Measurements from ENCODE around the gene WASF3.

- TF ChIP-seq TAF15 (IDR thresholded peaks at IDR 0.05; ENCODE audit: low read depth, low read length, poor library complexity, severe bottlenecking) (no peak), MED13 (CRISPR knock-in tag; IDR thresholded peaks at IDR 0.05) (no peak), RFX5 (IDR thresholded peaks at IDR 0.05; ENCODE audit: low read depth, low read length) (no peak), ZNF362 (CRISPR knock-in tag; IDR thresholded peaks at IDR 0.05; ENCODE audit: borderline replicate concordance) (no peak), ZNF570 (CRISPR knock-in tag; IDR thresholded peaks at IDR 0.05; ENCODE audit: borderline replicate concordance) (no peak), NBN (conservative IDR thresholded peaks at IDR 0.05) (no peak), ZNF326 (CRISPR knock-in tag; IDR thresholded peaks at IDR 0.05; ENCODE audit: borderline replicate concordance) (no peak), ATF2 (CRISPR knock-in tag; IDR thresholded peaks at IDR 0.05) (no peak), ZNF549 (CRISPR knock-in tag; IDR thresholded peaks at IDR 0.05) (no peak), POLR2AphosphoS5 (IDR thresholded peaks at IDR 0.05; ENCODE audit: low read depth, low read length) (no peak)
- TF ChIP-seq, protein P1, sequence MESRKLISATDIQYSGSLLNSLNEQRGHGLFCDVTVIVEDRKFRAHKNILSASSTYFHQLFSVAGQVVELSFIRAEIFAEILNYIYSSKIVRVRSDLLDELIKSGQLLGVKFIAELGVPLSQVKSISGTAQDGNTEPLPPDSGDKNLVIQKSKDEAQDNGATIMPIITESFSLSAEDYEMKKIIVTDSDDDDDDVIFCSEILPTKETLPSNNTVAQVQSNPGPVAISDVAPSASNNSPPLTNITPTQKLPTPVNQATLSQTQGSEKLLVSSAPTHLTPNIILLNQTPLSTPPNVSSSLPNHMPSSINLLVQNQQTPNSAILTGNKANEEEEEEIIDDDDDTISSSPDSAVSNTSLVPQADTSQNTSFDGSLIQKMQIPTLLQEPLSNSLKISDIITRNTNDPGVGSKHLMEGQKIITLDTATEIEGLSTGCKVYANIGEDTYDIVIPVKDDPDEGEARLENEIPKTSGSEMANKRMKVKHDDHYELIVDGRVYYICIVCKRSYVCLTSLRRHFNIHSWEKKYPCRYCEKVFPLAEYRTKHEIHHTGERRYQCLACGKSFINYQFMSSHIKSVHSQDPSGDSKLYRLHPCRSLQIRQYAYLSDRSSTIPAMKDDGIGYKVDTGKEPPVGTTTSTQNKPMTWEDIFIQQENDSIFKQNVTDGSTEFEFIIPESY (CRISPR knock-in tag; IDR thresholded peaks at IDR 0.05) = no peak
- TF ChIP-seq, protein P2, sequence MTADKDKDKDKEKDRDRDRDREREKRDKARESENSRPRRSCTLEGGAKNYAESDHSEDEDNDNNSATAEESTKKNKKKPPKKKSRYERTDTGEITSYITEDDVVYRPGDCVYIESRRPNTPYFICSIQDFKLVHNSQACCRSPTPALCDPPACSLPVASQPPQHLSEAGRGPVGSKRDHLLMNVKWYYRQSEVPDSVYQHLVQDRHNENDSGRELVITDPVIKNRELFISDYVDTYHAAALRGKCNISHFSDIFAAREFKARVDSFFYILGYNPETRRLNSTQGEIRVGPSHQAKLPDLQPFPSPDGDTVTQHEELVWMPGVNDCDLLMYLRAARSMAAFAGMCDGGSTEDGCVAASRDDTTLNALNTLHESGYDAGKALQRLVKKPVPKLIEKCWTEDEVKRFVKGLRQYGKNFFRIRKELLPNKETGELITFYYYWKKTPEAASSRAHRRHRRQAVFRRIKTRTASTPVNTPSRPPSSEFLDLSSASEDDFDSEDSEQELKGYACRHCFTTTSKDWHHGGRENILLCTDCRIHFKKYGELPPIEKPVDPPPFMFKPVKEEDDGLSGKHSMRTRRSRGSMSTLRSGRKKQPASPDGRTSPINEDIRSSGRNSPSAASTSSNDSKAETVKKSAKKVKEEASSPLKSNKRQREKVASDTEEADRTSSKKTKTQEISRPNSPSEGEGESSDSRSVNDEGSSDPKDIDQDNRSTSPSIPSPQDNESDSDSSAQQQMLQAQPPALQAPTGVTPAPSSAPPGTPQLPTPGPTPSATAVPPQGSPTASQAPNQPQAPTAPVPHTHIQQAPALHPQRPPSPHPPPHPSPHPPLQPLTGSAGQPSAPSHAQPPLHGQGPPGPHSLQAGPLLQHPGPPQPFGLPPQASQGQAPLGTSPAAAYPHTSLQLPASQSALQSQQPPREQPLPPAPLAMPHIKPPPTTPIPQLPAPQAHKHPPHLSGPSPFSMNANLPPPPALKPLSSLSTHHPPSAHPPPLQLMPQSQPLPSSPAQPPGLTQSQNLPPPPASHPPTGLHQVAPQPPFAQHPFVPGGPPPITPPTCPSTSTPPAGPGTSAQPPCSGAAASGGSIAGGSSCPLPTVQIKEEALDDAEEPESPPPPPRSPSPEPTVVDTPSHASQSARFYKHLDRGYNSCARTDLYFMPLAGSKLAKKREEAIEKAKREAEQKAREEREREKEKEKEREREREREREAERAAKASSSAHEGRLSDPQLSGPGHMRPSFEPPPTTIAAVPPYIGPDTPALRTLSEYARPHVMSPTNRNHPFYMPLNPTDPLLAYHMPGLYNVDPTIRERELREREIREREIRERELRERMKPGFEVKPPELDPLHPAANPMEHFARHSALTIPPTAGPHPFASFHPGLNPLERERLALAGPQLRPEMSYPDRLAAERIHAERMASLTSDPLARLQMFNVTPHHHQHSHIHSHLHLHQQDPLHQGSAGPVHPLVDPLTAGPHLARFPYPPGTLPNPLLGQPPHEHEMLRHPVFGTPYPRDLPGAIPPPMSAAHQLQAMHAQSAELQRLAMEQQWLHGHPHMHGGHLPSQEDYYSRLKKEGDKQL (CRISPR knock-in tag; IDR thresholded peaks at IDR 0.05; ENCODE audit: low read depth) = no peak
- TF ChIP-seq, protein P3, sequence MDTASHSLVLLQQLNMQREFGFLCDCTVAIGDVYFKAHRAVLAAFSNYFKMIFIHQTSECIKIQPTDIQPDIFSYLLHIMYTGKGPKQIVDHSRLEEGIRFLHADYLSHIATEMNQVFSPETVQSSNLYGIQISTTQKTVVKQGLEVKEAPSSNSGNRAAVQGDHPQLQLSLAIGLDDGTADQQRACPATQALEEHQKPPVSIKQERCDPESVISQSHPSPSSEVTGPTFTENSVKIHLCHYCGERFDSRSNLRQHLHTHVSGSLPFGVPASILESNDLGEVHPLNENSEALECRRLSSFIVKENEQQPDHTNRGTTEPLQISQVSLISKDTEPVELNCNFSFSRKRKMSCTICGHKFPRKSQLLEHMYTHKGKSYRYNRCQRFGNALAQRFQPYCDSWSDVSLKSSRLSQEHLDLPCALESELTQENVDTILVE (CRISPR knock-in tag; IDR thresholded peaks at IDR 0.05) = no peak
These were observed 2.1 kb upstream of the WASF3 start for GRCh38 chr13:26555413-26555812.

Measured in HepG2 (cell line).